GM19468 (cell line): Measurements from ENCODE around the gene TCF7L1.
"Not testable (repeated sequence)": the region's sequence is repeated elsewhere in the genome, so short reads cannot be mapped to it uniquely, and the experiment has no call there.

ENCODE experiments used
- ATAC-seq: cut with Tn5 transposase; IDR thresholded peaks from one replicate; pipeline ENCODE4 v1.9.1; 2021; ENCODE audit warnings: mild to moderate bottlenecking, moderate library complexity, moderate number of reproducible peaks; ENCODE audit not compliant: unreplicated experiment; ENCODE audit errors: extremely low read depth

The TCF7L1 gene

DNA sequence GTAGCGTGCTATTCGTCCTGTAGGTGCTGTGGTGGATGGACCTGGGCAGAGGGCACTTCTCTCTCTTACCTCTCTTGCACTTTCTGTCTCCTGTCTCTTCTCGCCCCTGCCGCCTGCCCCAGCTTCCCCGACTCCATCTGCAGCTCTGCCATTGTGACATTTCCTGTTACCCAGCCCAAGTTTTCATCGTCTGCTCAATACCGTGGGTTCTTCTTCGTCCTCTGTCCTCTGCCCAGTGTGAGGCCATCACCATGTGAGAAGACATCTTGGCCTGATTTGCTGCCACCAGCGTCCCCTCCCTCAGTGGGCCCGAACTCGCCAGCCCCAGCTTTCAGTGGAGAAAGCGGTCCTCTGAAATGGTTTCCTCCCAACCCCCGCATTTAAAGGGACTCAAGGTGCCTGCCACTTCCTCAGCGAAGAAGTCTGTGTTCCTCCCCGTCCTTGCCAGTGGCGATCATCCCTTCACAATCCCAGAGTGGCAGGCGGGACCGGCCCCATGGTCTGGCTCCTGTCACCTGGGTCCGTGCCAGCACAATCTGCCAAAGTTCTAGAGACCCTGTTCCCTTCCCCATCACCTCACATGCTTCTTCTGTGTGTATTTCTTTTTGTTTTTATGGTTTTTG lies 176.6 kb downstream of the TCF7L1 start:
- ATAC-seq: no peak

GRCh38 chr2:85310330-85310729 lies 177.1 kb downstream of the TCF7L1 start:
- ATAC-seq: no peak

DNA sequence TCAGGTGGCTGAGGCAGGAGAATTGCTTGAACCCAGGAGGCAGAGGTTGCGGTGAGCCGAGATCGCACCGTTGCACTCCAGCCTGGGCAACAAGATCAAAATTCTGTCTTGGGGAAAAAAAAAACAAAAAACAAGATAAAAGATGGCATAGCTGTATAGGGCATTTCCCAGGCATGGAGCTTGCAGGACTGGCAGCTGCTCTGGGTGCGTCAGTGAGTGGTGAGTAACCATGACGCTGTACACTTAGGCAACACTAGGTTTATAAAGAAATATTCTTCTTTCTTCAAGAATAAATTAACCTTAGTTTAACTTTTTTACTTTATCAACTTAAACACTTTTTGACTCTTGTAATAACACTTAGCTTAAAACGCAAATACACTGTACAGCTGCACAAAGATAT lies 179.2 kb downstream of the TCF7L1 start:
- ATAC-seq: no peak

DNA sequence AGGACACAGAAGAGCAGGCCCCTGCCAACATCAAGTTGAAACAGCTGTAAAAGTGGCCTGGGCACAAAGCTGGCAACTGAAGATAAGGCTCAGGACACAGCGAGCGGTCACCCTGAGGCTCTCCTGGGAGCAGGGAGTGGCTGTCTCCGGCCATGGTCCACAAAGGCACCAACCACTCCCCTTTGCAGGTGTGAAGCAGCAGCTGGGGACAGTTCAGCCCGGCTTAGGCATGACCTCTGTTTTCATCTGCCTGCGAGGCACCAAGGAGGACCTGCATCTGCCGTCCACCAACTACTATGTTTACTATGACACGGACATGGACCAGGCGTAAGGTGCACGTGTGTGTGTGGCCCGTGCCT lies 181.7 kb downstream of the TCF7L1 start:
- no peak for ATAC-seq

DNA sequence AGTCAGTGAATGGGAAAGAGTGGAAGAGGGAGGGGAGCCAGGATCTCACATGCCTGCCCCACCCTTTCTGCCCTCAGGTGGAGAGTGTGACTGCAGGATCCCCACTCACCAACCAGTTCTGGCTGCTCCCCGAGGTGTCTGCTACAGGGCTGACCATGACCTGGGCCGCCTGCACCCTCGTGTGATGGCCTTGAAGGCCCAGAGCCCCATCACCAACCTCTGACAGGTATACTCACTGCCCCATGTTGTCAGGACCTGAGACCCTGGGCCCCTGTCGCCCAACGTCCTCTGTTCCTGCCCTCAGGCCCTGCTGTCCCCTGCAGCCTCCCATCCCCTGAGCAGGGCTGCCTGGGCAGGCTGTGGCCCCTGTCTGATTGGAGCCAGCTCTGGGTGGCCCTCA lies 182.7 kb downstream of the TCF7L1 start:
- not testable (repeated sequence) for ATAC-seq

DNA sequence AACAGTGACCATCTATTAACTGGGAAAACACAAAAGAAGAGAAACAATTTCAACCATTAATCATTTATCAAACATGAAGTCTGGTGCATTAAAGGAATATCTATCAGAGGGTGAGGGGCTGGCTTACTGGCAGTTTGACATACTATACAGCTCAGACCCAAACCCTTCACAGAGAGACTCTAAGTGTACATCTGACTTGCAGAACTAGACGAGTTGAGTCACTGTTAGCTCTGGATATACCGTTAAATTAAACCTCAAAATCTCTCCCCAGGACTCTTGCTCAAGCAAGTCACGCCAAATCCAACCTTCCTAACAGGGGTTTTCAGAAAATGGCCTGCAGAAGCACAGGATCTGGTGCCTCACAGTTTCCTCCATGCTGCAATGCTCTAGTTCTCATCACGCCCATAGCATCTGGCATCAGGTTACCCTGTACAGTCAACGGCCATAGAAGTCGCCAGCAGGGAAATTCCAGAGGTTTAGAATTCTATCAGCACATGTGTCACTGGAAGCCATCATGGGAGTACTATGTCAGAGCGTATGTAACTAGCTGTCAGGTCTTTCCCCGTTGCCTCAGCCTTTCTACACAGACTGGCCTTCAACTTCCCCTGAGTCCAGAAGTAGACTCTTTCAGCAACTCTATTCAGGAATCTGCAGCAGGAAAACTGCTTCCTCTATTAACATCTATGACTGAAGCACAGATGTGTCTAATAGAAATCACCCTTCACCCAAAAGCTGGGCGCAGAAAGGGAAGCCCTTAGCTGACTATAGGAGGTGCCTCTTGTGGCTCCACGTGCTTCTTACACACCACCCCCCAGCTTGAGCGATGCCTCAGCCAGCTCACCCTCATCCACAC lies 185.3 kb downstream of the TCF7L1 start:
- ATAC-seq: no peak

DNA sequence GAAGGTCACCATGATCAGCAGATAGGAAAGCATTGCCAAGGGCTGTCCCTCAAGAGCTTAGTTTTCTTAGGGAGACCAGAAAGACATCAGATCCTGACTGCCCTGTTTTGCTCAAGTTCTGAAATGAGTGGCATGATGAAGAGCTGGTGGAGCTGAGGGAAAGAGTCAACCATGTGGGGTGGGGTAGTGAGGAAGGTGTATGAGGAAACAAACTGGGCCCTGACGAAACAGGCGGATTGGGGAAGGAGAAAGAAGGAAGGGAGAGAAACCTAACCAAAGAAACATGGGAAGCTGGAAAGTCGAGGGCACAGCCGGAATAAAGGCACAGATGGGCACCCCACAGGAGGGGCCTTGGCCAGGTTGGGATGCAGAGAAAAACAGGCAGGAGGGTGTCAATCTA lies 186.6 kb downstream of the TCF7L1 start:
- no peak for ATAC-seq

- no peak for ATAC-seq
Observed at GRCh38 chr2:85323351-85323987, 190.3 kb downstream of the TCF7L1 start.

DNA sequence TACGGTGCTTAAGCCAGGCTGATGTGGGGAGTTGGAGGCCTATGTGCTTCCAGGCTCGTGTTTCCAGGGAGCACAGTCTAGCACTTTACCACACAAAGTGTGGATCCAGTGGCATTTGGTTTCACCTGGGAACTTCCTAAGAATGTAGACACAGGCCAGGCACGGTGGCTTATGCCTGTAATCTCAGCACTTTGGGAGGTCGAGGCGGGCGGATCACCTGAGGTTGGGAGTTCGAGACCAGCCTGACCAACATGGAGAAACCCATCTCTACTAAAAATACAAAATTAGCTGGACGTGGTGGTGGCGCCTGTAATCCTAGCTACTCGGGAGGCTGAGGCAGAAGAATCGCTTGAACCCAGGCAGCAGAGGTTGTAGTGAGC lies 190.8 kb downstream of the TCF7L1 start:
- not testable (repeated sequence) for ATAC-seq

DNA sequence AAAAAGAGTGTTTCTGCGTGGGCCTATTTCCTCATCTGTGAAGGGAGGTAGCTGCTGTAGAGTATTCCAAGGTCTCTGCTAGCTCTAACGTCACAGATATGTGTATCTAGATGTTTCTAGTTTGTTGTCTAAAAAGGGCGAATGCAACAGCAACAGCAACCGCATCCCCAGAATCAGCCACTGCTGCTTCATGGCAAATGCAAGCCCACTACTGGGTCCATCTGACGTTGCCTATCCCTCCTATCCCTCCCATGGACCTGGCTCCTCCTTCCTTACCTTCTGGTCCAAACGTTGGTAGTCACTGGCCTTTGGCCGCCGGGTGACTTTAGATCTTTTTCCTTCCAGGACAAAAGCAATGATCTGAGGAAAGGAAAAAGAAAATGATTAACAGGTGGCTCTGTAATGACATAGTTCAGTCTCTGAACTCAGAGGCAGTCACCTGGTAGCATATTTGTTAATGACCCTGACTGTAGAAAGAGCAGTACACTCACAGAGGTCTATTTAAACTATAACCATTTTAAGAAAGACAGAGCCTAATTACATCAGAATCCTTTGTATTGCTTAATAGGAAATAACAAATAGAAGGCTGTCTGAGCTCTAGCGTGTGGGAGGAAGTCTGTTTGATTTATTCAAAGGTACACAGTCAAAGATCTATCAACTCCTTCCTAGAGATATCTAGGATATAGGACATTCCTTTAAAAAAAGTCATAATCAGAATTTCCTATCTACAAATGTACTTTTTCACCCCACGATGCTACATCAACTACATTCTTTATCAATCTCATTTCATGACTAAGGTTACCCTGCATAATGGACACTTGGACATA lies 191.7 kb downstream of the TCF7L1 start:
- no peak for ATAC-seq

- no peak for ATAC-seq
Observed at GRCh38 chr2:85325466-85325811, 192.2 kb downstream of the TCF7L1 start.

- ATAC-seq: peak; percentile 17
Observed at GRCh38 chr2:85326406-85327159, 193.4 kb downstream of the TCF7L1 start.

- no peak for ATAC-seq
Observed at GRCh38 chr2:85327160-85327821, 194.1 kb downstream of the TCF7L1 start.

DNA sequence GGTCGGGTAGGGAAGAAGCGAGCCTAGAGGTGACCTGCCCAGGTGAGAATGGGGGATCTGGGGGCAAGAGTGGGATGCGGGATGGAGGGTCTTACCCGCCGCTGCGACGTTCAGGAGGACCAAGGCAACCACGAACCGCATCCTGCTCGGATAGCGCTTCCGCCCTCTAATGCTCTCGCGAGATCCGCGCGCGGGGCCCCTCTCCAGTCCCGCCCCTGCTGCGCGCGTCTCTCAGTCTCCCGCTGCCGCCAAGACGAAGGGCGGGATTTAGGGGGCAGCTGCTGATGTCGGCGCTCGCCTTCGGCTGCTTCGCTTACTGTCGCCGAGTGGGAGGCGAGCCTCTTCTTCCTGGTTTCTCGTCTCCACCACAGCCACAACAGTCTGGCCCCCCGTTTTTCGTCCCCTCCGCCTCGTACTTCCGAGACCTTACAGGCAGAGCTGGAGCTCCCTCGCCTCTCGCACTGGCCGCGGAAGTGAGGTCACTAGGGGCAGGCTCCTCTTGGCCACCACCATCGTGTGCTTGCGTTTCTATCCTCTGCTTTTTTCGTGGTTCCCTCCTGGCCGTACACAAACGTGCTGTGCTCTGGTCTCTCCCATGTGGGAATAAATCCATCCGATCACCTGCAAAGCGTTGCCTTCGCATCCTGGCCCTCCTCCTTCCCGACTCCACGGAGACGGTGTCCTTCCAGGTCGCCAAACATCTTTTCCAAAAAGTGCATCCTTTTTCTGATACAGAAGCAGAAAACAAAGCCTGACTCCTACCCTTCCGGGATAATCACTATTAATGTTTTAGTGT lies 194.8 kb downstream of the TCF7L1 start, which contains the start of gene TGOLN2:
TSS of gene TGOLN2 (minus strand) at position 168 of the 796 bp plus-strand sequence. CDS start at position 141, 27 bp downstream.
- peak; percentile 71 for ATAC-seq

DNA sequence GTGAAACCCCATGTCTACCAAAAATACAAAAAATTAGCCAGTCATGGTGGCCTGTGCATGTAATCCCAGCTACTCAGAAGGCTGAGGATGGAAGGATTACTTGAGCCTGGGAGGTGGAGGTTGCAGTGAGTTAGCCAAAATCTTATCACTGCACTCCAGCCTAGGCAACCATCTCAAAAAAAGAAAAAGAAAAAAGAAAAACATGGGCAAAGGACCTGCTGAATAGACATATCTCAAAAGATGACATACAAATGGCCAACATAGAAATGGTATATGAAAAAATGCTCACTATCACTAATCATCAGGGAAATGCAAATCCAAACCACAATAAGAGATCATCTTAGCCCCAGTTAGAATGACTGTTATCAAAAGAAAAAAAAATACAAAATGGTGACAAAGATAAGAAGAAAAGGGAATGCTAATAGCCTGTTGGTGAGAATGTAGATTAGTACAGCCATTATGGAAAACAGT lies 196.0 kb downstream of the TCF7L1 start:
- no peak for ATAC-seq

- not testable (repeated sequence) for ATAC-seq
Observed at GRCh38 chr2:85329701-85330100, 196.5 kb downstream of the TCF7L1 start.

DNA sequence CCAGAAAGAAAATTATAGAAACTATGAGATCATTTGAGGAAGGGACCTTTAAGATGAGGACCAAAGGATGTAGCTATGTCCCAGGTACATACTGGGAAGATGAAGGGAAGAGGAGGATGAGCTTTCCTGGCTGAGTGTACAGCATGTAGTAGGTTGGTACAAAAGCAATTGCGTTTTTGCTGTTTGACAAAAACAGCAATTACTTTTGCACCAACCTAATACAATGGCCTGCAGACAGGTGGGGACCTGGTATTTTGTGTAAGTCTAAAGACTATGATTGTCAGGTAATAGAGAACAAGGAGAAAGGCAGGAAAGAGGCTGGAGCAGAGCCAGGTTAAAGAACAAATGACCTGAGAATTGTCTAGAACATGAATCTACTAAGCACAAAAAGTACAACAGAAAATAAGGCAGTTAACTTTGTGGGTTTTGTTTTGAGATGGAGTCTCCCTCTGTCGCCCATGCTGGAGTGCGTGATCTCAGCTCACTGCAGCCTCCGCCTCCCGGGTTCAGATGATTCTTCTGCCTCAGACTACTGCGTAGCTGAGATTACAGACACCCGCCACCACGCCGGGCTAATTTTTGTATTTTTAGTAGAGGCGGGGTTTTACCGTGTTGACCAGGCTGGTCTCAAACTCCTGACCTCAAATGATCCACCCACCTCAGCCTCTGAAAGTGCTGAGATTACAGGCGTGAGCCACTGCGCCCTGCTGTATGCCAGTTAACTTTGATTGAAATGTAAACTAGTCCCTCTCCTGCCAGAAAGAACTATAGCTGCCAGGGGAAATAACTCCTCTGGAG lies 197.8 kb downstream of the TCF7L1 start:
- ATAC-seq: no peak

DNA sequence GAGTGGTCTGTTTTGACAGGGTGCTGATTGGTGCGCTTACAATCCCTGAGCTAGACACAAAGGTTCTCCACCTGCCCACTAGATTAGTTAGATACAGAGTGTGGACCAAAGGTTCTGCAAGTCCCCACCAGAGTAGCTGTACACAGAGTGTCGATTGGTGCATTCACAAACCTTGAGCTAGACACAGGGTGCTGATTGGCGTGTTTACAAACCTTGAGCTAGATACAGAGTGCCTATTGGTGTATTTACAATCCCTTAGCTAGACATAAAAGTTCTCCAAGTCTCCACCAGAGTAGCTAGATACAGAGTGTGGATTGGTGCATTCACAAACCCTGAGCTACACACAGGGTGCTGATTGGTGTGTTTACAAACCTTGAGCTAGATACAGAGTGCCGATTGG lies 200.7 kb downstream of the TCF7L1 start:
- not testable (repeated sequence) for ATAC-seq
